K562 (cell line): ENCODE data around the gene GLRA3. TPM values are rescaled to one million over a fixed set of nuclear protein-coding genes. Genes with fewer than 3 reads are reported as not detected.

Experiments used
- ATAC-seq: fragments of 200-7000 bp; cut with Tn5 transposase; 3 replicates; pipeline ENCODE4 v1.9.1; 2020; ENCODE audit warnings: moderate library complexity
- BruUV-seq: library from RNA; stranded (reverse); fragments of 400-500 nt; replicated peaks from 2 replicates; lab custom pipeline; 2021; lab: Mats Ljungman, UMichigan
- CTCF ChIA-PET: fragments of 300-600 bp; formaldehyde crosslinking; extraction: SDS; loops from one replicate; lab custom pipeline; 2021; ENCODE audit warnings: low intra/inter-chr PET ratio; lab: Yijun Ruan, JAX
- POLR2A ChIA-PET: fragments of 300-600, 350-650 bp; sonication (Branson Sonifier 250); formaldehyde crosslinking; extraction: SDS; loops from one replicate; lab custom pipeline; 2021; ENCODE audit warnings: antibody characterized with exemption, inconsistent platforms; lab: Yijun Ruan, JAX
- DNase-seq, 4 experiments: peaks; one replicate each; pipeline versions ENCODE4 v3.0.0 to v3.0.0-alpha.2; 2011 to 2018; ENCODE audit warnings: low spot score in 3 of 4, mixed read lengths in 3 of 4; ENCODE audit errors: extremely low read depth in 1 of 4
- FAIRE-seq: peaks from 2 replicates; lab custom pipeline; 2011; peaks lifted over from hg19 to GRCh38; lab: Jason Lieb, UNC
- H2AFZ ChIP-seq: 2 replicates; pipeline ENCODE4 v1.6.0; 2011; ENCODE audit warnings: low read depth, low read length, control low read depth, inconsistent platforms
- H3K27ac ChIP-seq: fragments of 200-600 bp; 3 replicates; pipeline ENCODE4 v1.8.0; 2011; ENCODE audit warnings: low read depth, mild to moderate bottlenecking, control low read depth, inconsistent platforms, low read length, moderate library complexity, mixed read lengths; ENCODE audit errors: extremely low read depth
- H3K27me3 ChIP-seq, 2 experiments: fragments of 300-600 bp in 1 of 2; 2 replicates in 1 of 2; 3 replicates in 1 of 2; pipeline versions ENCODE4 v1.6.0 to v1.8.0; 2011; ENCODE audit warnings: inconsistent platforms in 2 of 2, low read length in 2 of 2, mild to moderate bottlenecking in 1 of 2, mixed read lengths in 1 of 2, moderate library complexity in 1 of 2; ENCODE audit not compliant: control insufficient read depth in 2 of 2, insufficient read depth in 2 of 2
- H3K36me3 ChIP-seq: fragments of 300-600 bp; 3 replicates; pipeline ENCODE4 v1.8.0; 2011; ENCODE audit warnings: mild to moderate bottlenecking, low read length, inconsistent platforms; ENCODE audit not compliant: control insufficient read depth, insufficient read depth
- H3K4me1 ChIP-seq, 2 experiments: fragments of 200-600 bp in 1 of 2; replicated peaks in 1 of 2; 2 replicates in 1 of 2; 3 replicates in 1 of 2; pipeline versions ENCODE4 v1.5.1 to v1.8.0; 2011; ENCODE audit warnings: inconsistent platforms in 2 of 2, low read length in 2 of 2, mild to moderate bottlenecking in 1 of 2, mixed read lengths in 1 of 2, moderate library complexity in 1 of 2; ENCODE audit not compliant: control insufficient read depth in 2 of 2, insufficient read depth in 2 of 2
- H3K4me2 ChIP-seq: 2 replicates; pipeline ENCODE4 v1.6.1; 2011; ENCODE audit warnings: low read length, control low read depth, inconsistent platforms, mixed read lengths; ENCODE audit not compliant: insufficient read depth
- H3K4me3 ChIP-seq: fragments of 200-600 bp; sonication (generic), shearing (Covaris generic); 2 replicates; pipeline ENCODE4 v1.5.1; 2016; ENCODE audit warnings: control low read depth, inconsistent platforms
- H3K79me2 ChIP-seq: fragments of 200-600 bp; 3 replicates; pipeline ENCODE4 v1.8.0; 2011; ENCODE audit warnings: low read length, inconsistent platforms; ENCODE audit not compliant: control insufficient read depth, insufficient read depth
- H3K9ac ChIP-seq, 2 experiments: 2 replicates each; pipeline versions ENCODE4 v1.6.0 to v1.6.1; 2011; ENCODE audit warnings: low read depth in 2 of 2, low read length in 2 of 2, control low read depth in 1 of 2, inconsistent platforms in 1 of 2, mild to moderate bottlenecking in 1 of 2, mixed read lengths in 1 of 2; ENCODE audit not compliant: insufficient read depth in 1 of 2
- H3K9me1 ChIP-seq: one replicate; pipeline ENCODE4 v1.6.0; 2011; ENCODE audit warnings: inconsistent platforms, mild to moderate bottlenecking, low read length, moderate library complexity; ENCODE audit not compliant: control insufficient read depth, insufficient read depth
- H3K9me3 ChIP-seq: replicated peaks from 2 replicates; pipeline ENCODE4 v1.5.1; 2011; ENCODE audit warnings: low read depth, low read length, inconsistent platforms; ENCODE audit not compliant: control insufficient read depth, insufficient read depth
- H4K20me1 ChIP-seq: replicated peaks from 2 replicates; pipeline ENCODE4 v1.6.1; 2011; ENCODE audit warnings: low read length, inconsistent platforms, mixed read lengths; ENCODE audit not compliant: control insufficient read depth, insufficient read depth
- BACH1 ChIP-seq: fragments of 200-800 bp; sonication (Bioruptor generic); IDR thresholded peaks from 2 replicates; pipeline ENCODE4 v1.6.1; 2016; ENCODE audit warnings: missing genetic modification characterization, missing compliant biosample characterization
- GABPB2 ChIP-seq: fragments of 250-450 bp; sonication (Bioruptor Pico); conservative IDR thresholded peaks from 2 replicates; pipeline ENCODE4 v1.5.1; 2021; ENCODE audit warnings: mild to moderate bottlenecking
- HDAC6 ChIP-seq: IDR thresholded peaks from 2 replicates; pipeline ENCODE4 v1.6.1; 2012; ENCODE audit warnings: low read depth, mild to moderate bottlenecking, control low read depth, inconsistent platforms, low read length, moderate library complexity
- NFYB ChIP-seq: IDR thresholded peaks from 2 replicates; pipeline ENCODE4 v1.6.1; 2011; ENCODE audit warnings: mild to moderate bottlenecking, moderate library complexity; ENCODE audit not compliant: insufficient read length; ENCODE audit errors: extremely low read depth
- RCOR1 ChIP-seq, 2 experiments: IDR thresholded peaks; 2 replicates each; pipeline ENCODE4 v1.6.1; 2012; ENCODE audit warnings: low read depth in 2 of 2, low read length in 2 of 2, borderline replicate concordance in 1 of 2, improper control_type of control experiment in 1 of 2
- RFX5 ChIP-seq: IDR thresholded peaks from 2 replicates; pipeline ENCODE4 v1.6.1; 2011; ENCODE audit warnings: low read depth, mild to moderate bottlenecking, improper control_type of control experiment, low read length
- SLC30A9 ChIP-seq: fragments of 250-450 bp; sonication (Bioruptor Pico); IDR thresholded peaks from 2 replicates; pipeline ENCODE4 v1.8.0; 2022; ENCODE audit warnings: mild to moderate bottlenecking, moderate library complexity
- ZFP1 ChIP-seq: fragments of 450-650 bp; formaldehyde crosslinking; IDR thresholded peaks from 2 replicates; pipeline ENCODE4 v1.4.0; 2020; ENCODE audit warnings: mild to moderate bottlenecking, mixed read lengths
- WGBS: fragments of 100-300 bp; shearing (Covaris generic); methylation state at CpG from one replicate; pipeline ENCODE4 v1.1.6; 2016; ENCODE audit warnings: low coverage, mixed read lengths; ENCODE audit not compliant: insufficient coverage; ENCODE audit errors: missing lambda C conversion rate; 5-methylcytosine and 5-hydroxymethylcytosine counted together
- in situ Hi-C: fragments of 300-500 bp; cut with MboI; formaldehyde crosslinking; loops from 4 replicates; pipeline ENCODE4 v1.15.0; 2018; ENCODE audit warnings: inconsistent platforms, mixed read lengths
- intact Hi-C: fragments of 100-400 bp; cut with micrococcal nuclease; formaldehyde crosslinking; loops from 2 replicates; pipeline ENCODE4 v1.14.2; 2022
- polyA plus RNA-seq, 8 experiments: library from polyadenylated mRNA; depleted of rRNA in 4 of 8; stranded (reverse) in 5 of 8; unstranded in 3 of 8; fragments of >200 nt; fragmentation: Nextera tagmentation in 2 of 8; fragmentation: Illumina TruSeq in 1 of 8; extraction: Ambion mirVana in 2 of 8; extraction: Trizol in 1 of 8; gene quantifications; 2 replicates each; pipeline versions ENCODE4 v1.2.1 to v1.2.3, GENCODE V29; 2011 to 2014; ENCODE audit warnings: inconsistent platforms in 1 of 8, missing spikeins in 1 of 8
- total RNA-seq, 7 experiments: library from RNA; depleted of rRNA in 6 of 7; stranded (reverse); fragments of >200 nt in 6 of 7; fragmentation: Illumina TruSeq in 2 of 7; extraction: Trizol in 2 of 7; gene quantifications; 2 replicates each; pipeline versions ENCODE4 v1.2.1 to v1.2.3, GENCODE V29; 2011 to 2021; ENCODE audit warnings: low replicate concordance in 1 of 7
- TF ChIP-seq, protein P1 (sequence below): fragments of 200-800 bp; sonication (Bioruptor generic); IDR thresholded peaks from 2 replicates; pipeline ENCODE4 v1.6.1; 2017; ENCODE audit warnings: missing genetic modification characterization, missing compliant biosample characterization

Gene GLRA3
- total and polyA plus RNA-seq, 9 of the 15 experiments (the other 6 are each of a cell fraction or from before 2014, with no cell fraction given) = 0.06 to 0.14 (median 0.08) TPM; not detected in 2

DNA sequence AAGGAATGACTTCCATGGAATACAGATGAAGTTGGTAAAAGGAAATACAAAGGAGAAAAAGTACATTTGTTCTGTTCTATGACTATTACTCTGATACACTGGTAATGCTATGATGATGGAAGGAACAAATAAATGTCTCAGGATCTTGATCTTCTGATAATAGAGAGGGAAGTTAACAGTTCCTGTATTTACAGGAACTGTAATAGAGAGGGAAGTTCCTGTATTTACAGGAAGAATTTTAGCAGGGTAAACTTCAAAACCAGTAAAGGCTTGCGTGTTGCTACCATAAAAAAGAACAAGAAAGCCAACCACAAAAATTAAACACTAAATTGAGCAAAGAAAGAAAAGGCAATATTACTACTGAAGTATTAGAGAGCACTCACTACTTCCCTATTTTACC lies 215.1 kb downstream of the GLRA3 start:
- intact Hi-C loops = no loop called here
- ATAC-seq = no peak
- Histone ChIP-seq H4K20me1 (no peaks in the 10 kb centered on the region), H2AFZ (no peak overlapping the region), H3K9ac (no peak overlapping the region), H3K4me1 (peaks cover 0 to 7% of the 10 kb centered on the region in 2 experiments; a peak in 1 of 5 replicates), H3K9me3 (no peaks in the 10 kb centered on the region), H3K27me3 (no peaks in the 10 kb centered on the region), H3K4me2 (no peak overlapping the region), H3K36me3 (no peaks in the 10 kb centered on the region), H3K79me2 (no peaks in the 10 kb centered on the region), H3K4me3 (no peak overlapping the region), H3K27ac (no peak overlapping the region), H3K9me1 (no peaks in the 10 kb centered on the region)
- ChIA-PET CTCF (no interaction called here), POLR2A (no interaction called here)
- no peak for DNase-seq
- BruUV-seq = no TSS peak
- no peak for FAIRE-seq
- in situ Hi-C loops = no loop called here
- WGBS = 85% methylated on average over 1 of the region's 1 CpG
- no peak for TF ChIP-seq BACH1 (tag)
- no peak for TF ChIP-seq RFX5
- TF ChIP-seq RCOR1 (IDR thresholded peaks at IDR 0.05; ENCODE audit: borderline replicate concordance in 1 of 2, low read depth in 2 of 2, low read length in 2 of 2) = no peak
- TF ChIP-seq GABPB2 (CRISPR knock-in tag) = no peak
- TF ChIP-seq SLC30A9 (CRISPR knock-in tag) = no peak
- TF ChIP-seq, protein P1, sequence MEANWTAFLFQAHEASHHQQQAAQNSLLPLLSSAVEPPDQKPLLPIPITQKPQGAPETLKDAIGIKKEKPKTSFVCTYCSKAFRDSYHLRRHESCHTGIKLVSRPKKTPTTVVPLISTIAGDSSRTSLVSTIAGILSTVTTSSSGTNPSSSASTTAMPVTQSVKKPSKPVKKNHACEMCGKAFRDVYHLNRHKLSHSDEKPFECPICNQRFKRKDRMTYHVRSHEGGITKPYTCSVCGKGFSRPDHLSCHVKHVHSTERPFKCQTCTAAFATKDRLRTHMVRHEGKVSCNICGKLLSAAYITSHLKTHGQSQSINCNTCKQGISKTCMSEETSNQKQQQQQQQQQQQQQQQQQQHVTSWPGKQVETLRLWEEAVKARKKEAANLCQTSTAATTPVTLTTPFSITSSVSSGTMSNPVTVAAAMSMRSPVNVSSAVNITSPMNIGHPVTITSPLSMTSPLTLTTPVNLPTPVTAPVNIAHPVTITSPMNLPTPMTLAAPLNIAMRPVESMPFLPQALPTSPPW (CRISPR knock-in tag) = no peak
- no peak for TF ChIP-seq NFYB
- TF ChIP-seq ZFP1 (CRISPR knock-in tag) = no peak
- no peak for TF ChIP-seq HDAC6
